Measurements from ENCODE around the gene CD53.
"Not testable (repeated sequence)": the region's sequence is repeated elsewhere in the genome, so short reads cannot be mapped to it uniquely, and the experiment has no call there.

DNA sequence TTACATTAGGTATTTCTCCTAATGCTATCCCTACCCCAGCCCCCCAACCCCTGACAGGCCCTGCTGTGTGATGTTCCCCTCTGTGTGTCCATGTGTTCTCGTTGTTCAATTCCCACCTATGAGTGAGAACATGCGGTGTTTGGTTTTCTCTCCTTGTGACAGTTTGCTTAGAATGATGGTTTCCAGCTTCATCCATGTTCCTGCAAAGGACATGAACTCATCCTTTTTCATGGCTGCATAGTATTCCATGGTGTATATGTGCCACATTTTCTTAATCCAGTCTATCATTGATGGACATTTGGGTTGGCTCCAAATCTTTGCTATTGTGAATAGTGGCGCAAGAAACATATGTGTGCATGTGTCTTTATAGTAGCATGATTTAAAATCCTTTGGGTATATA lies 58.1 kb downstream of the CD53 start:
- not testable (repeated sequence) for TF ChIP-seq POLR2A (IDR thresholded peaks at IDR 0.05)
- TF ChIP-seq, protein P1, sequence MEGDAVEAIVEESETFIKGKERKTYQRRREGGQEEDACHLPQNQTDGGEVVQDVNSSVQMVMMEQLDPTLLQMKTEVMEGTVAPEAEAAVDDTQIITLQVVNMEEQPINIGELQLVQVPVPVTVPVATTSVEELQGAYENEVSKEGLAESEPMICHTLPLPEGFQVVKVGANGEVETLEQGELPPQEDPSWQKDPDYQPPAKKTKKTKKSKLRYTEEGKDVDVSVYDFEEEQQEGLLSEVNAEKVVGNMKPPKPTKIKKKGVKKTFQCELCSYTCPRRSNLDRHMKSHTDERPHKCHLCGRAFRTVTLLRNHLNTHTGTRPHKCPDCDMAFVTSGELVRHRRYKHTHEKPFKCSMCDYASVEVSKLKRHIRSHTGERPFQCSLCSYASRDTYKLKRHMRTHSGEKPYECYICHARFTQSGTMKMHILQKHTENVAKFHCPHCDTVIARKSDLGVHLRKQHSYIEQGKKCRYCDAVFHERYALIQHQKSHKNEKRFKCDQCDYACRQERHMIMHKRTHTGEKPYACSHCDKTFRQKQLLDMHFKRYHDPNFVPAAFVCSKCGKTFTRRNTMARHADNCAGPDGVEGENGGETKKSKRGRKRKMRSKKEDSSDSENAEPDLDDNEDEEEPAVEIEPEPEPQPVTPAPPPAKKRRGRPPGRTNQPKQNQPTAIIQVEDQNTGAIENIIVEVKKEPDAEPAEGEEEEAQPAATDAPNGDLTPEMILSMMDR (IDR thresholded peaks at IDR 0.05), result not testable (repeated sequence)

All from vagina (tissue), 2 donors.